22Rv1 (cell line): ENCODE measurements around the gene PARP9.
A peak's percentile ranks its signal among the peaks of the same experiment; 100 is the strongest.
"Not testable (repeated sequence)": the region's sequence is repeated elsewhere in the genome, so short reads cannot be mapped to it uniquely, and the experiment has no call there.

ENCODE experiments used
- H3K27ac ChIP-seq: fragments of 450-650 bp; 2 replicates; pipeline ENCODE4 v1.5.1; 2017
- ZFX ChIP-seq: fragments of 450-650 bp; IDR thresholded peaks from 2 replicates; pipeline ENCODE4 v1.6.1; 2017; ENCODE audit warnings: antibody characterized with exemption, borderline replicate concordance
- TF ChIP-seq, protein P1 (sequence below): fragments of 450-650 bp; IDR thresholded peaks from 2 replicates; pipeline ENCODE4 v1.5.1; 2017; ENCODE audit warnings: mild to moderate bottlenecking

PARP9 gene

DNA sequence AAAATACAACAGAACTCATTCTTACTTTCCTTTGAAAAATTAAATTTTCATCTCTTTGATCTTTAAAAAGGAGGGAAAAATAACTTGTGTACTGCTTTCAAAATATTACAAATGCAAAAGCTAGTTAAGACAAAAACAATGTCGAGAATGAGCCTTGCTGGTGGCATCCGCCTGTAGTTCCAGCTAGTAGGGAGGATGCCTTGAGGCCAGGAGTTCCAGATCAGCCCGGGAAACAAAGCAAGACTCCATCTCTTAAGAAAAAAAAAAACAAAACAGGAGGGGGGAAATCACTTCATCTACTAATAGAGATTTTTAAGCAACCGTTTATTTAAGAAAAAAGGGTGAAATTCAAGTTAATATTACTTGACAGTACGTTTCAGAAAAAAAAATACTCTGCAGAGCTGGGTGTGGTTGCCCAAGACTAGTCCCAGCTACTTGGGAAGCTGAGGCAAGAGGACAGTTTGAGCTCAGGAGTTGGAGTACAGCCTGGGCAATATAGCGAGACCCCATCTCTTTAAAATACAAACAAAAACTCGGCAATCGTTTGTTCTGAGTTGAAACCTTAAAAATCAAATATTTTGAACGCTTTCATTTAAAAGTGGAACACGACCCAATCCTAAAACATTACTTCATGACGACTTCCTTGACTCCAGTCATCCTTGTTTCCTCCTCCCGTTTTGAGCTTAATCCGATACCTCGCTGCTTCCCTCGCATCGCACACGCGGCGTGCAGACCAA, 50.5 kb downstream of the PARP9 start:
- peak overlapping the region; percentile 94 for H3K27ac ChIP-seq
- TF ChIP-seq ZFX = no peak
- TF ChIP-seq, protein P1, sequence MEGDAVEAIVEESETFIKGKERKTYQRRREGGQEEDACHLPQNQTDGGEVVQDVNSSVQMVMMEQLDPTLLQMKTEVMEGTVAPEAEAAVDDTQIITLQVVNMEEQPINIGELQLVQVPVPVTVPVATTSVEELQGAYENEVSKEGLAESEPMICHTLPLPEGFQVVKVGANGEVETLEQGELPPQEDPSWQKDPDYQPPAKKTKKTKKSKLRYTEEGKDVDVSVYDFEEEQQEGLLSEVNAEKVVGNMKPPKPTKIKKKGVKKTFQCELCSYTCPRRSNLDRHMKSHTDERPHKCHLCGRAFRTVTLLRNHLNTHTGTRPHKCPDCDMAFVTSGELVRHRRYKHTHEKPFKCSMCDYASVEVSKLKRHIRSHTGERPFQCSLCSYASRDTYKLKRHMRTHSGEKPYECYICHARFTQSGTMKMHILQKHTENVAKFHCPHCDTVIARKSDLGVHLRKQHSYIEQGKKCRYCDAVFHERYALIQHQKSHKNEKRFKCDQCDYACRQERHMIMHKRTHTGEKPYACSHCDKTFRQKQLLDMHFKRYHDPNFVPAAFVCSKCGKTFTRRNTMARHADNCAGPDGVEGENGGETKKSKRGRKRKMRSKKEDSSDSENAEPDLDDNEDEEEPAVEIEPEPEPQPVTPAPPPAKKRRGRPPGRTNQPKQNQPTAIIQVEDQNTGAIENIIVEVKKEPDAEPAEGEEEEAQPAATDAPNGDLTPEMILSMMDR = no peak

DNA sequence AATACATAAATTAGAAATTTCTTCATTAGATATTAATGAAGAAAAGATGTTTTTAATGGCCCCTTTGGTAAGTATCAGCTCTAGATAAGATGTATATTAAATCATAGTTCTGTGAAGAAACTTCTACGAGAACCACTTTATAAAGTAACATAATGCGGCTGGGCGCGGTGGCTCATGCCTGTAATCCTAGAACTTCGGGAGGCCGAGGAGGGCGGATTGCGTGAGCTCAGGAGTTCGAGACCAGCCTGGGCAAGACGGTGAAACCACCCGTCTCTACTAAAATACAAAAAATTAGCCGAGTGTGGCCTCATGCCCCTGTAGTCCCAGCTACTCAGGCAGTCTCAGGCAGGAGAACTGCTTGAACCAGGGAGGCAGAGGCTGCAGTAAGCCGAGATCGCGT, 51.8 kb downstream of the PARP9 start:
- TF ChIP-seq, protein P1 = no peak
- TF ChIP-seq ZFX = no peak
- H3K27ac ChIP-seq = no peak overlapping the region

DNA sequence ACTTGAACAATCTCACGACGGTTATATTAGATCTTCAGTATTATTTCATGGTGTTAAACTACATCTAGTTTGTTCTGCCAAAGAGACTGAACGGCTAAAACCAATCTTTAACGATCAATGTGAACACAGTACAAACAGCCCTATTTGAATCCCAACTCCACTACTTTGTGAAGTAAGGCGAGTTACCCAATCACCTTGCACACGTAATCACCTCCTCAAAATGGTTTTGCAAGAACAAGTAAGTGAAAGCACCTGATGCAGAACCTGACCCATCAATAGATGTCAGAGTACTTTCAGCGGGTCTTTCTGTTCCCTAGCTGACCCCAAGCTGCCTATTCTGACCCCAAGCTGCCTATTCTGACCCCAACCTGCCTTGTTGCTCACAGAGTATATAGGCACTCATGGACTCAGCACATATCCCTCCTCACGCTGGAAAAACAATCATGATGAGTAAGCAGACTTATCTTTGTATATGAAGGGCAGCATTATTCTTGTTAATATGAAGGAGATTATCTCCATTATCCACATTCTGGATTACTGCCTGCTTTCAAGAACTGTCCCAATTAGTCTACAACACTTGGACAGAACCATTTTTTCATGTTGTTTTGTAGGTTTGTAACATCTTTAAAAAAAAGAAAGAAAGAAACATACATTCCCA, 53.1 kb downstream of the PARP9 start:
- no peak overlapping the region for H3K27ac ChIP-seq
- TF ChIP-seq ZFX = no peak
- TF ChIP-seq, protein P1 = no peak

DNA sequence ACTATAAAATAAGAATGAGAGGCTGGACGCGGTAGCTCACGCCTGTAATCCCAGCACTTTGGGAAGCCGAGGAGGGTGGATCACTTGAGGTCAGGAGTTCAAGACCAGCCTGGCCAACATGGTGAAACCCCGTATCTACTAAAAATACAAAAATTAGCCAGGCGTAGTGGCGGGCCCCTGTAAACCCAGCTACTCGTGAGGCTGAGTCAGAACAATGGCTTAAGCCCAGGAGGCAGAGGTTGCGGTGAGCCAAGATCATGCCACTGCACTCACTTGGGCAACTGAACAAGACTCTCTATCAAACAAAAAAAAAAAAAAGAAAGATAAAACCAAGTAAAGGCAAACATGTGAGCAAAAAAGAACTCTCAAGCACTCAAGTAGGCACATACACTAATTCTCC, 55.2 kb downstream of the PARP9 start:
- not testable (repeated sequence) for H3K27ac ChIP-seq

DNA sequence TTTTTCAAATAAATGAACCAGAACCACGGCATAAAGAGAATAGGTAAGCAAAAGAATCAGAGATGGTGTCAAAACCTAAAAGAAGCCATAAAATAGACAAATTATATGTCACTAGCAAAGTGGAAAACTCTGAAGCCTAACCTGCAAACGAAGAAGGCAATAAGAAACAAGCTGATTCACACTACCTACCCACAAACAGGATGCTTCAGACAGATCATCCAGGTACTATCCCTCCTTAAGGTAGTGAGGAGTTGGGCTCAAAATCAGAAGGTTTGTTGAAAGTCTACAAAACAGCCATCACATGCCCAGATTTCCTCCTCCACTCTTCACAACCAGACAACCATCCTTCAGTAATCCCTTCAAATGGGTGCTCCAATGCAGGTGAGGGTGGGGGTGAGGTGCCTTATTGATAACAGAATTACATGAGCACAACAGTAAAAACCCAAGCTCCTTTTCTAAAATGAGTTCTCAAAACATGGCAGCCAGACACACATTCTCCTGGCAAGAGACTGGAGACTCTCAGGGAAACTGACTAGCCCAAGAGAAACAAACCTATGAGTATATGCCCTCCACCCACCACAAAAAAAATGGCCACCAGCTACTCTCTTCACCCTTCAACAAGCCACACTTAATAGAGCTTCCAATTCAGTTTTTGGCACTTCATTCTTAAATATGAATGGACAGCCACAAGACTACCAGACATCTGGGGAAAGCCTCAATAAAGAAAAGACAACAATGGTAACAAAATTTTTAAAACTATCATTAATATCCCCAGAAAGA, 55.8 kb downstream of the PARP9 start:
- TF ChIP-seq, protein P1 = no peak
- no peak for TF ChIP-seq ZFX
- no peak overlapping the region for H3K27ac ChIP-seq

DNA sequence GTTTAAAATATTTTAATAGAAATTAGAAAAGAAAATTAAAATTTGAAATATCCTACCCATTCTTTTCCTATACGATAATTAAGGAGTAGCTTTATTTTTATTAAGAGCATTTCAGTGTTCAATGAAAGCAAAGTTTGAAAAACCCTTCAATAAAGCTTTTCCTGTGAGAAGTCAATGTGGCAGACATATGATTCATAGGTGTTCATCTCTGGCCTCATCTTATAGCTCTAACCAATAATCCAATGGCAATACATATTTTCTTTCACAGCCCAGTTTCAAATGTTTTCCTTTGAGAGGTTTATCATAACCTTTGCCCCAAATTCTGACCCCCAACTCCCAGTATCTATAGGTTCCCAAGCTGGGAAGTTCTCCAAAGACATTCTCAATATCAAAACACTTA, 57.6 kb downstream of the PARP9 start:
- H3K27ac ChIP-seq = no peak overlapping the region
- TF ChIP-seq, protein P1 = no peak
- no peak for TF ChIP-seq ZFX

DNA sequence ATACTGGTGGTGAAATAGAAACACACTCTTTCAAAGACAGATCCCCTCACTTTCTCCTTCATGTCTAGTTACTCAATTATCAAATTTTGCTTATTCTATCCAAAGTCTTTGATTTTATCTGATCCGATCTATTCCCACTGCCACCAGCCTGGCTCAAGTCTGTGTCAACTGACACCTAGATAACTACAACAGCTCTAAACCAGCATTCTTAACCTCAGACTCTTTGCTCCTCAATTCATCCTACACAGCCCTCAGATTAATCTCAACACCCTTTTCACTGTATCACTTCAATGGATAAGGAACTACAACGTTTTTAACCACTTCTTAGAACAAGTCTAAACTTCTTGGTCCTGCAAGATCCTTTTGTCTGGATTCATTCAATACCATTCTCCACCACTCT, 58.4 kb downstream of the PARP9 start:
- TF ChIP-seq ZFX = no peak
- TF ChIP-seq, protein P1 = no peak
- H3K27ac ChIP-seq = no peak overlapping the region
